SK-N-SH treated with all-trans-retinoic acid at 6 μM for 48 hours (cell line): ENCODE results near the gene CDON.
A peak's percentile ranks its signal among the peaks of the same experiment; 100 is the strongest.

Experiments
- ATAC-seq: fragments of 200-7000 bp; cut with Tn5 transposase; 3 replicates; pipeline ENCODE4 v1.9.1; 2020; ENCODE audit warnings: mild to moderate bottlenecking, moderate library complexity
- ARNTL ChIP-seq: fragments of 450-650 bp; formaldehyde crosslinking; IDR thresholded peaks from 2 replicates; pipeline ENCODE4 v1.5.0; 2020; ENCODE audit warnings: low read depth, mild to moderate bottlenecking, moderate library complexity, borderline replicate concordance
- BACH2 ChIP-seq: fragments of 250-450 bp; sonication (Bioruptor Pico); IDR thresholded peaks from 2 replicates; pipeline ENCODE4 v1.9.0; 2021; ENCODE audit warnings: mild to moderate bottlenecking, borderline replicate concordance
- CREB5 ChIP-seq: fragments of 250-450 bp; sonication (Bioruptor Pico); IDR thresholded peaks from 2 replicates; pipeline ENCODE4 v1.5.1; 2020; ENCODE audit warnings: low read depth, mild to moderate bottlenecking, moderate library complexity
- CSDC2 ChIP-seq: fragments of 250-450 bp; sonication (Bioruptor Pico); IDR thresholded peaks from 2 replicates; pipeline ENCODE4 v1.5.0; 2020; ENCODE audit warnings: mild to moderate bottlenecking, moderate library complexity
- CSRNP3 ChIP-seq: fragments of 250-450 bp; sonication (Bioruptor Pico); IDR thresholded peaks from 2 replicates; pipeline ENCODE4 v1.5.1; 2021; ENCODE audit warnings: mild to moderate bottlenecking, moderate library complexity
- ESRRG ChIP-seq: fragments of 250-450 bp; sonication (Bioruptor Pico); IDR thresholded peaks from 2 replicates; pipeline ENCODE4 v1.6.1; 2021; ENCODE audit warnings: mild to moderate bottlenecking
- GLIS3 ChIP-seq: fragments of 250-450 bp; sonication (Bioruptor Pico); IDR thresholded peaks from 2 replicates; pipeline ENCODE4 v1.5.0; 2020; ENCODE audit warnings: mild to moderate bottlenecking, moderate library complexity
- ISL1 ChIP-seq: fragments of 250-450 bp; sonication (Bioruptor Pico); IDR thresholded peaks from 2 replicates; pipeline ENCODE4 v2.1.2; 2022; ENCODE audit warnings: mild to moderate bottlenecking, moderate library complexity
- PATZ1 ChIP-seq: fragments of 250-450 bp; sonication (Bioruptor Pico); IDR thresholded peaks from 2 replicates; pipeline ENCODE4 v1.8.0; 2020; ENCODE audit warnings: mild to moderate bottlenecking, moderate library complexity, borderline replicate concordance
- POU6F1 ChIP-seq: fragments of 250-450 bp; sonication (Bioruptor Pico); IDR thresholded peaks from 2 replicates; pipeline ENCODE4 v1.8.0; 2021; ENCODE audit warnings: low read depth, mild to moderate bottlenecking, moderate library complexity, borderline replicate concordance
- PPARA ChIP-seq: fragments of 250-450 bp; sonication (Bioruptor Pico); IDR thresholded peaks from 2 replicates; pipeline ENCODE4 v1.5.0; 2020; ENCODE audit warnings: mild to moderate bottlenecking, borderline replicate concordance
- RARB ChIP-seq: fragments of 250-450 bp; sonication (Bioruptor Pico); IDR thresholded peaks from 2 replicates; pipeline ENCODE4 v1.8.0; 2021; ENCODE audit warnings: mild to moderate bottlenecking, moderate library complexity
- SNAI2 ChIP-seq: fragments of 250-450 bp; sonication (Bioruptor Pico); IDR thresholded peaks from 2 replicates; pipeline ENCODE4 v1.5.0; 2020; ENCODE audit warnings: mild to moderate bottlenecking, moderate library complexity
- TCF4 ChIP-seq: fragments of 250-450 bp; sonication (Bioruptor Pico); IDR thresholded peaks from 2 replicates; pipeline ENCODE4 v1.8.0; 2021; ENCODE audit warnings: mild to moderate bottlenecking, moderate library complexity, borderline replicate concordance
- TOX ChIP-seq: fragments of 250-450 bp; sonication (Bioruptor Pico); IDR thresholded peaks from 2 replicates; pipeline ENCODE4 v1.8.0; 2021; ENCODE audit warnings: mild to moderate bottlenecking, moderate library complexity, borderline replicate concordance
- TSHZ2 ChIP-seq: fragments of 250-450 bp; sonication (Bioruptor Pico); IDR thresholded peaks from 2 replicates; pipeline ENCODE4 v1.5.0; 2020; ENCODE audit warnings: mild to moderate bottlenecking, moderate library complexity
- ZC3H10 ChIP-seq: fragments of 250-450 bp; sonication (Bioruptor Pico); IDR thresholded peaks from 2 replicates; pipeline ENCODE4 v1.5.1; 2021; ENCODE audit warnings: mild to moderate bottlenecking, moderate library complexity
- ZFP3 ChIP-seq: fragments of 250-450 bp; sonication (Bioruptor Pico); IDR thresholded peaks from 2 replicates; pipeline ENCODE4 v1.5.0; 2020; ENCODE audit warnings: mild to moderate bottlenecking, moderate library complexity
- ZNF565 ChIP-seq: fragments of 450-650 bp; formaldehyde crosslinking; conservative IDR thresholded peaks from 2 replicates; pipeline ENCODE4 v1.5.0; 2020; ENCODE audit warnings: low read depth, mild to moderate bottlenecking, moderate library complexity
- ZNF8 ChIP-seq: fragments of 450-650 bp; formaldehyde crosslinking; IDR thresholded peaks from 2 replicates; pipeline ENCODE4 v1.5.0; 2020; ENCODE audit warnings: mild to moderate bottlenecking, moderate library complexity

Gene CDON

GRCh38 chr11:125952559-125952958 lies 110.1 kb downstream of the CDON start (continued):
- no peak for TF ChIP-seq CSRNP3 (CRISPR knock-in tag)
- TF ChIP-seq TCF4: no peak
- TF ChIP-seq ESRRG: no peak

GRCh38 chr11:125951731-125952130 lies 110.9 kb downstream of the CDON start:
- no peak for TF ChIP-seq CSDC2 (CRISPR knock-in tag)
- TF ChIP-seq RARB (CRISPR knock-in tag): no peak
- TF ChIP-seq TSHZ2 (CRISPR knock-in tag): no peak
- no peak for TF ChIP-seq ISL1 (CRISPR knock-in tag)
- TF ChIP-seq ZNF565 (CRISPR knock-in tag): no peak
- TF ChIP-seq TOX (CRISPR knock-in tag): no peak
- TF ChIP-seq SNAI2: no peak
- ATAC-seq: peak; percentile 55

GRCh38 chr11:125950696-125951651 lies 111.7 kb downstream of the CDON start:
- peak; percentile 90 for ATAC-seq

More at GRCh38 chr11:125950696-125951651, 111.7 kb downstream of the CDON start:
- peak; percentile 84 for TF ChIP-seq TSHZ2 (CRISPR knock-in tag)
- no peak for TF ChIP-seq GLIS3 (CRISPR knock-in tag)
- no peak for TF ChIP-seq ZNF8
- no peak for TF ChIP-seq PPARA (CRISPR knock-in tag)
- TF ChIP-seq CSRNP3 (CRISPR knock-in tag): no peak
- no peak for TF ChIP-seq ZNF565 (CRISPR knock-in tag)
- TF ChIP-seq ISL1 (CRISPR knock-in tag): peak; percentile 60
- TF ChIP-seq CREB5 (CRISPR knock-in tag): no peak
- TF ChIP-seq TOX (CRISPR knock-in tag): peak; percentile 44; the same call in 1 of the 2 replicates
- 0 out of 2 replicates have a peak, but pooled peaks have one; percentile 60 for TF ChIP-seq SNAI2
- TF ChIP-seq ZC3H10: 0 out of 2 replicates have a peak, but pooled peaks have one; percentile 6
- TF ChIP-seq PATZ1: peak; percentile 24; the same call in 1 of the 2 replicates
- TF ChIP-seq TCF4: peak; percentile 89
- no peak for TF ChIP-seq POU6F1 (CRISPR knock-in tag)
- TF ChIP-seq CSDC2 (CRISPR knock-in tag): no peak
- TF ChIP-seq BACH2: no peak
- no peak for TF ChIP-seq ZFP3
- no peak for TF ChIP-seq RARB (CRISPR knock-in tag)
- no peak for TF ChIP-seq ARNTL (CRISPR knock-in tag)
